Right lobe of liver (tissue), 4 donors: Measurements from ENCODE around the gene ZBTB33.

Experiments
- POLR2A ChIP-seq: fragments of 450-650 bp; IDR thresholded peaks from one replicate; pipeline ENCODE4 v1.6.1; 2017; ENCODE audit warnings: antibody characterized with exemption, mild to moderate bottlenecking
- TF ChIP-seq, protein P1 (sequence below), 4 donors: fragments of 200-600 bp in 3 of 4; fragments of 450-650 bp in 1 of 4; IDR thresholded peaks; one replicate each; pipeline versions ENCODE4 v1.5.1 to v1.8.0; 2016 to 2022; ENCODE audit warnings: antibody characterized with exemption in 4 of 4, mild to moderate bottlenecking in 2 of 4
- donor health status: DM: no; HTN: no; CAD: no.
- donor health status: DM: no; HTN: no; CAD: no.
- donor health status: DM: no; HTN: yes; CAD: no.

DNA sequence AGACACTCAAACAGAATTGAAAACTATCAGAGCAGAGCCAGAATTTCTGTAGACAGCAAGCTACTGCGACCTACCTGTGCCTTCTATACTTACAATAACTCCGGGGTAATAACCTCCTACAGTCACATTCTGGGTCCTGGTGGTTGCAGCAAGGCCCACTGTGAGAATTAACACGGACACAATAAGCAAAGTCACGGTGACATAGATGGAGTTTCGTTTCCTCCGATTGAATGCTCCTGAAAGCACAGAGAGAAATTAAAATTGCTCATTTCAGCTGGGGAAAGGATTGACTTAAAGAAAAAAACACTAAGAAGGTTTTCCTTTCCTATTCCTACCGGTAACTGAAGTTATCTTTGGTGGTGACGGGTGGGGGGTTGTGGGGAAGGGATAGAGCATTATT is 53.6 kb downstream of the ZBTB33 start:
- TF ChIP-seq, protein P1, sequence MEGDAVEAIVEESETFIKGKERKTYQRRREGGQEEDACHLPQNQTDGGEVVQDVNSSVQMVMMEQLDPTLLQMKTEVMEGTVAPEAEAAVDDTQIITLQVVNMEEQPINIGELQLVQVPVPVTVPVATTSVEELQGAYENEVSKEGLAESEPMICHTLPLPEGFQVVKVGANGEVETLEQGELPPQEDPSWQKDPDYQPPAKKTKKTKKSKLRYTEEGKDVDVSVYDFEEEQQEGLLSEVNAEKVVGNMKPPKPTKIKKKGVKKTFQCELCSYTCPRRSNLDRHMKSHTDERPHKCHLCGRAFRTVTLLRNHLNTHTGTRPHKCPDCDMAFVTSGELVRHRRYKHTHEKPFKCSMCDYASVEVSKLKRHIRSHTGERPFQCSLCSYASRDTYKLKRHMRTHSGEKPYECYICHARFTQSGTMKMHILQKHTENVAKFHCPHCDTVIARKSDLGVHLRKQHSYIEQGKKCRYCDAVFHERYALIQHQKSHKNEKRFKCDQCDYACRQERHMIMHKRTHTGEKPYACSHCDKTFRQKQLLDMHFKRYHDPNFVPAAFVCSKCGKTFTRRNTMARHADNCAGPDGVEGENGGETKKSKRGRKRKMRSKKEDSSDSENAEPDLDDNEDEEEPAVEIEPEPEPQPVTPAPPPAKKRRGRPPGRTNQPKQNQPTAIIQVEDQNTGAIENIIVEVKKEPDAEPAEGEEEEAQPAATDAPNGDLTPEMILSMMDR (IDR thresholded peaks at IDR 0.05): no peak
- no peak for TF ChIP-seq POLR2A
